ENCODE results near the gene VSIR. TPM values are rescaled to one million over a fixed set of nuclear protein-coding genes. Genes with fewer than 3 reads are reported as not detected.

Gene VSIR
- total and polyA plus RNA-seq, 7 donors, result 12.0 to 73.1 (median 40.2) TPM

DNA sequence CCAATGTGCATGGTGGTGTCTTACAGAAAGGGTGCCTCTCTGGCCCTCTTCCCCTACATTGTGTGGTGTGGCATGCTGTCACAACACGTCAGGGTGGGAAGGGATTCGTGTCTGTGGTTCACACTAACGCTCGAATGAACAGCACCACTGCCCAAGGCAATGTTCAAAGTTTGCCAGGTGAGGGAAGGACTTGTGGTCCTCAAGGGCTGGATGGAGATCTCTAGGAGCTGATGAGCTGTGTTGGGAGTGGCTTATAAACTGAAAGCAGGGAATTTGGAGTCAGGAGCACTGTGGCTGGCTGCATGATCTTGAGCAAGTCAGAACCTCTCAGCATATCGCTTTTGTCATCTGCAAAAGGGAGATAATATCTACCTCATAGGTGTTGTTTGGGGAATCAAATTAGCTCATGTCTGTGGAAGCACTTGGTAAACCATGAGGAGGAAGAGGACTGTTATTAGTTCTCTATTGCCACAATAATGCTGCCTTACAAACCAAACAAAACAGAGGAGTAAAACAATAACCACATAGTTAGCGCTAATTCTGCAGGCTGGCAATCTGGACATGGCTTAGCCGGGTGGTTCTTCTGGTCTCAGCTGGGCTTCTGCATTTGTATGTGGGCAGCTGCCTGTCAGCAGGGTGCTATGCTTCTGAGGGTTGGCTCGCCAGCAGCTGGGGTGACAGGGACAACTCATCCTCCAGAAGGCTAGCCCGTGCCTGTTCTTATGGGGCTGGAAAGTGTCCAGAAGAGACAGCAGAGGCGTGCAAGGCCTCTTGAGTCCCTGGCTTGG is 30.8 kb downstream of the VSIR start:
- Histone ChIP-seq H3K27me3 (no peaks in the 10 kb centered on the region), H3K4me3 (no peak overlapping the region), H3K27ac (no peak overlapping the region), H3K9me3 (no peaks in the 10 kb centered on the region), H3K36me3 (no peaks in the 10 kb centered on the region), H3K4me1 (peaks cover 0 to 41% (median 28%) of the 10 kb centered on the region in 4 donors)
- TF ChIP-seq POLR2A (IDR thresholded peaks at IDR 0.05) (no peak), EP300 (IDR thresholded peaks at IDR 0.05) (no peak), POLR2AphosphoS5 (IDR thresholded peaks at IDR 0.05) (no peak)
- TF ChIP-seq, protein P1, sequence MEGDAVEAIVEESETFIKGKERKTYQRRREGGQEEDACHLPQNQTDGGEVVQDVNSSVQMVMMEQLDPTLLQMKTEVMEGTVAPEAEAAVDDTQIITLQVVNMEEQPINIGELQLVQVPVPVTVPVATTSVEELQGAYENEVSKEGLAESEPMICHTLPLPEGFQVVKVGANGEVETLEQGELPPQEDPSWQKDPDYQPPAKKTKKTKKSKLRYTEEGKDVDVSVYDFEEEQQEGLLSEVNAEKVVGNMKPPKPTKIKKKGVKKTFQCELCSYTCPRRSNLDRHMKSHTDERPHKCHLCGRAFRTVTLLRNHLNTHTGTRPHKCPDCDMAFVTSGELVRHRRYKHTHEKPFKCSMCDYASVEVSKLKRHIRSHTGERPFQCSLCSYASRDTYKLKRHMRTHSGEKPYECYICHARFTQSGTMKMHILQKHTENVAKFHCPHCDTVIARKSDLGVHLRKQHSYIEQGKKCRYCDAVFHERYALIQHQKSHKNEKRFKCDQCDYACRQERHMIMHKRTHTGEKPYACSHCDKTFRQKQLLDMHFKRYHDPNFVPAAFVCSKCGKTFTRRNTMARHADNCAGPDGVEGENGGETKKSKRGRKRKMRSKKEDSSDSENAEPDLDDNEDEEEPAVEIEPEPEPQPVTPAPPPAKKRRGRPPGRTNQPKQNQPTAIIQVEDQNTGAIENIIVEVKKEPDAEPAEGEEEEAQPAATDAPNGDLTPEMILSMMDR (IDR thresholded peaks at IDR 0.05), result no peak
- no peak for DNase-seq
- intact Hi-C loops (cut with DNase I), result no loop called here
- 82 to 91% methylated on average over 10 of the region's 10 CpGs for WGBS, 2 donors

DNA sequence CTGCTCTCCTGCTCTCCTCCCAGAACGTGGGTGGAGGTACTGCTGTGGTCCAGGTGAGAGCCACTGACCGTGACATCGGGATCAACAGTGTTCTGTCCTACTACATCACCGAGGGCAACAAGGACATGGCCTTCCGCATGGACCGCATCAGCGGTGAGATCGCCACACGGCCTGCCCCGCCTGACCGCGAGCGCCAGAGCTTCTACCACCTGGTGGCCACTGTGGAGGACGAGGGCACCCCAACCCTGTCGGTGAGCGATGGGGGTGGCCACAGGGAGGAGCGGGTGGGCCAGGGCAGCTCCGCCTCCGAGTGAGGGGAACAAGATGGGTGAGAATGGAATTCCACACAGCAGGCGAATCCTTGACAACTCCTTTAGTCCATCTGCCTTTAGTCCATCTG is 31.6 kb downstream of the VSIR start:
- Histone ChIP-seq H3K27me3 (no peaks in the 10 kb centered on the region), H3K4me1 (peaks cover 0 to 33% (median 20%) of the 10 kb centered on the region in 4 donors), H3K36me3 (no peaks in the 10 kb centered on the region), H3K9me3 (no peaks in the 10 kb centered on the region), H3K27ac (no peak overlapping the region), H3K4me3 (no peak overlapping the region)
- 96 to 97% methylated on average over 20 of the region's 20 CpGs for WGBS, 2 donors
- intact Hi-C loops (cut with DNase I), result no loop called here
- DNase-seq, result no peak
- TF ChIP-seq EP300 (IDR thresholded peaks at IDR 0.05) (no peak), POLR2AphosphoS5 (IDR thresholded peaks at IDR 0.05) (no peak), POLR2A (IDR thresholded peaks at IDR 0.05) (no peak)
- TF ChIP-seq, protein P1 (IDR thresholded peaks at IDR 0.05), result no peak

DNA sequence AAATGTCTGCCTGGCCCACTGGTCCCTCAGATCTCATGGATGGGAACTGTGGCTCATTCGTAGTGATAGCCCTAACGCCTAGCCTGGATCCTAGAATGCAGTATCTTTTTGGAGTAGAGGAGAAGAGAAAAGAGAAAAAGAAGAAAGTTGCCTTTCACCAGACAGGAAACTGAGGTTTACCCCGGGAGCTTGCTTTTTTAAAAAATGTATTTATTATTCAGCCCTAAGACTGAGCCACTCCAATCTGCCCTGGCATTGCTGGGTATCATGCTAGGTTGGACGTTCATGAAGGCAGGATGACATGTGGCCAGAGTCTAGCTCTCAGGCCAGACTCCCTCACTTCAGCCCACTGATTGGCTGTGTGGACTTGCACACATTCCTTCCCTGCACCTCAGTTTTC is 32.3 kb downstream of the VSIR start:
- H3K27me3 ChIP-seq, result no peaks in the 10 kb centered on the region
- intact Hi-C loops (cut with DNase I), result no loop called here
- H3K9me3 ChIP-seq, result no peaks in the 10 kb centered on the region
- 55 to 68% methylated on average over 4 of the region's 4 CpGs for WGBS, 2 donors
- H3K4me1 ChIP-seq, result peaks cover 0 to 27% (median 14%) of the 10 kb centered on the region in 4 donors
- DNase-seq, result no peak
- no peak overlapping the region for H3K27ac ChIP-seq
- no peak for TF ChIP-seq EP300 (IDR thresholded peaks at IDR 0.05)
- TF ChIP-seq POLR2A (IDR thresholded peaks at IDR 0.05), result no peak
- TF ChIP-seq, protein P1 (IDR thresholded peaks at IDR 0.05), result no peak
- no peak for TF ChIP-seq POLR2AphosphoS5 (IDR thresholded peaks at IDR 0.05)
- no peak overlapping the region for H3K4me3 ChIP-seq
- no peaks in the 10 kb centered on the region for H3K36me3 ChIP-seq

DNA sequence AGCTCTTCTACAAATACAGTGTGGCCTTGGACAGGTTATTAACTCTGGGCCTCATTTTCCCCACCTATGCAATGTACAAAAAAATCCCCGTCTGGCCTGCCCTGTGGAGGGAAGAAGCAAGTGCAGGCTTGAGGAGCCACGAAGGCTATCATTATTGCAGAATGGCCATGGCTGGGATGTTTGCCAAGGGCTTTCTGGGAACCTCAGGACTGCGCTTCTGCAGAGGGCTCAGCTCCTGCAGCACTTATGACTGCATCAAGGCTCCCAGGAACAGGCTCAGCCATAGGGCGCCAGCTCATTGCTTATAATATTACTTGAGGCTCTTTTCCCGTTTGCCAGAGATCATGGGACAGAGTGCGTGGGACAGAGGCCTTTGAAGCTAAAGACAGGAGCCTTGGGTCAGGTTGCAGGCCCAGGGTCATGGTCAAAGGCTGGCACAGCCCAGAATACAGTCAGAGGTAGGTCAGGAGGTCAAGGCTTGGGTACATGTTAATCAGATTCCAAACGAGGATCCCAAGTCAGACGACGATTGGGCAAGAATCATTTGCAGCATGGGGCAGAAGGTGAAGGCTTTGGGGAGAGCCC is 33.2 kb downstream of the VSIR start:
- intact Hi-C loops (cut with DNase I), result no loop called here
- no peak for DNase-seq
- H3K27me3 ChIP-seq, result no peaks in the 10 kb centered on the region
- peaks cover 0 to 22% (median 12%) of the 10 kb centered on the region in 4 donors for H3K4me1 ChIP-seq
- no peaks in the 10 kb centered on the region for H3K9me3 ChIP-seq
- no peaks in the 10 kb centered on the region for H3K36me3 ChIP-seq
- H3K4me3 ChIP-seq, result no peak overlapping the region
- TF ChIP-seq, protein P1 (IDR thresholded peaks at IDR 0.05), result no peak
- TF ChIP-seq POLR2AphosphoS5 (IDR thresholded peaks at IDR 0.05), result no peak
- TF ChIP-seq EP300 (IDR thresholded peaks at IDR 0.05), result no peak
- TF ChIP-seq POLR2A (IDR thresholded peaks at IDR 0.05), result no peak
- H3K27ac ChIP-seq, result no peak overlapping the region
- WGBS, 2 donors, result 44 to 68% methylated on average over 9 of the region's 9 CpGs
